CD4-positive, alpha-beta T cell treated with Interleukin-6 for 4 hours (primary cell): ENCODE measurements around the gene UBE2V1.

ENCODE experiments used
- DNase-seq: peaks from one replicate; pipeline ENCODE4 v3.0.0-alpha.2; 2020; ENCODE audit warnings: mixed read lengths

Gene UBE2V1

GRCh38 chr20:50061151-50062005, 51.6 kb downstream of the UBE2V1 start:
- DNase-seq, result no peak

DNA sequence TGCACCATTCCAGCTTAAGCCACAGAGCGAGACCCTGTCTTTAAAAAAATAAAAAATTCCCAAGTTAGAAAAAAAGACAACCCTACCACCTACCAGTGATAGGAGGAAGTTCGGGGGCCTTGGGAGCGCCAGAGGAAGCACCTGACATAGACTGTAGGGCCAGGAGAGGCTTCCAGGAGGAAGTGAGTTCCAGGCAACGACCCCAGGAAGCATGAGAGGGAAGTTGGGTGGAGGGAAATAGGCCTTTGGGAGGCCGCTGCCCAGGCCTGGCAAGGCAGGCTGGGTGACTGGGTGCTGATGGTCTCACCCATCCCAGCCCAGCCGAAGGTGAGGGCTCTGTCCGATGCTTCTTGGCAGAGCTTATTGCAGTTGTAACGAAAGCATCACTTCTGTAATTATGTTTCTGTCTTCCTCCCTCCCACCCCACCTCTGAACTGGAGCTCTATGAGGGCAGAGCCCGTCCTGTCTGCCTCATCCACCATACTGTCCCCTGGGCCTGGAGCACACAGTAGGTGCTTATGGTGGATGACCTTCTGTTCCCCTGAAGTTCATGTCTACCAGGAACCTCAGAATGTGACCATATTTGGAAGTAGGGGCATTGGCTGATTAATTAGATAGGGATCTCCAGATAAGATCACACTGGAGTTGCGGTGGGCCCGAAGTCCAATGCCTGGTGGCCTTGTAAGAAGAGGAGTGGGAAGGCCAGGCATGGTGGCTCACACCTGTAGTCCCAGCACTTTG, 54.1 kb downstream of the UBE2V1 start:
- no peak for DNase-seq

GRCh38 chr20:50057714-50058053, 55.3 kb downstream of the UBE2V1 start:
- no peak for DNase-seq

GRCh38 chr20:50056951-50057713, 55.8 kb downstream of the UBE2V1 start:
- DNase-seq, result no peak

- DNase-seq, result no peak
Observed at GRCh38 chr20:50056408-50056926, 56.5 kb downstream of the UBE2V1 start.

DNA sequence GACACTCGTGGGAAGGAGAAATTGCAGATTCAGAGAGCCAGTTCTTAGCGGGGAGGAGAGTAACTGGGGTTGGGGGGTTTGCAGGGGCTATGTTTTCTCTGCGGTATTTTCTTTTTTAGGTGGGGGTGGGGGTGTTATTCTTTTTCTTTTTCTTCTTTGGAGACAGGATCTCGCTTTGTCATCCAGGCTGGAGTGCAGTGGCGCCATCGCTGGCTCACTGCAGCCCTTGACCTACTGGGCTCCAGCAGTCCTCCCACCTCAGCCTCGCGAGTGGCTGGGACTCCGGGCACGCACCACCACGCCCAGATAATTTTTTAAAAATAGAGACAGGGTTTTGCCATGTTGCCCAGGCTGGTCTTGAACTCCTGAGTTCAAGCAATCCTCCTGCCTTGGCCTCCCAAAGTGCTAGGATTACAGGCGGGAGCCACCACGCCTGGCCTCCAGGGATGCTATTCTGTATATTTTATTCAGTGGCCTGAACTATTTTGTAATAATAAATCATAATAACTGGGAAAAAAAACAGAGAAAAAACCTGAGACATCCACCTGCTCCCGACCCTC, 57.3 kb downstream of the UBE2V1 start:
- DNase-seq, result no peak

GRCh38 chr20:50054626-50055511, 58.1 kb downstream of the UBE2V1 start:
- DNase-seq, result no peak

- DNase-seq, result no peak
Observed at GRCh38 chr20:50054231-50054547, 58.8 kb downstream of the UBE2V1 start.

DNA sequence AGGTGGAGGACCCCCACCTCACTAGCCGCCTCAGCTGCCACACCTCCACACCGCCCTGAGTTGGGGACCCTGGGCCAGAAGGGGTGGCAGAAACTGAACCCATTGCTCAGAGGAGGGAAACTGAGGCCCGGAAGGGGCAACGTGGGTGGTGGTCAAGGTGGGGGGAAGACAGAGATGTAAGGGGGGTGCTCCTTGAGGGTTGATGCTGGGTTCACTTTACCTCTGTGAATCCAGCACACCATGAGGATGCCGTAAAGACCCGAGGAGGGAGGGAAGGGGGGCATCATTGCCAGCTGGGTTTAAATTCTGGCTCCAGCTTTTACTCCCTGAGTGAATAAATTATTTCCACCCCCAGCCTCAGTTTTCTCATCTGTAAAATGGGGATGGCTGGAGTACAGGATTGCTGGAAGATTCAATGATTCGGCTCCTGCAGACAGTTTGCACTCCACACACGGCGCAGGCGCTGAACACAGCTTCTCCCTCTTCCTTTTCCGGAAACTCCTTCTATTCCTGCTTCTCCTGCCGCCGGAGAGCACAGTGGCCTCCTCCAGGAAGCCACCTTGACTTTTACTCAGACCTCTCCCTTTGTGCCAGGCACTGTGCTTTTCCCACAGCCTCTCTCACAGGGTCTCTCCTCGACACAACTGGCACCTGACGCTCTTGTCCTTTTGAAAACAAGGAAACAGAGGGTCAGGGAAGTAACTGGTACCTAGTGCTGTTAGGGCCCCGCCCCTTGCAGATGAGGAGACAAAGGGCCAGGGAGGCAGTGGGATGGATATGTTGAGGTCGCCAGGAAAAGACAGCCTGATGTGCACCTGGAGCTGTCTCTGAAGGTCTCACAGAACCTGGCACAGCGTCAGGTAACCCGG, 59.4 kb downstream of the UBE2V1 start:
- DNase-seq, result no peak

GRCh38 chr20:50052550-50053361, 60.2 kb downstream of the UBE2V1 start:
- DNase-seq, result no peak

GRCh38 chr20:50050660-50051308, 62.2 kb downstream of the UBE2V1 start:
- DNase-seq, result no peak

GRCh38 chr20:50050214-50050613, 62.7 kb downstream of the UBE2V1 start:
- DNase-seq, result no peak

DNA sequence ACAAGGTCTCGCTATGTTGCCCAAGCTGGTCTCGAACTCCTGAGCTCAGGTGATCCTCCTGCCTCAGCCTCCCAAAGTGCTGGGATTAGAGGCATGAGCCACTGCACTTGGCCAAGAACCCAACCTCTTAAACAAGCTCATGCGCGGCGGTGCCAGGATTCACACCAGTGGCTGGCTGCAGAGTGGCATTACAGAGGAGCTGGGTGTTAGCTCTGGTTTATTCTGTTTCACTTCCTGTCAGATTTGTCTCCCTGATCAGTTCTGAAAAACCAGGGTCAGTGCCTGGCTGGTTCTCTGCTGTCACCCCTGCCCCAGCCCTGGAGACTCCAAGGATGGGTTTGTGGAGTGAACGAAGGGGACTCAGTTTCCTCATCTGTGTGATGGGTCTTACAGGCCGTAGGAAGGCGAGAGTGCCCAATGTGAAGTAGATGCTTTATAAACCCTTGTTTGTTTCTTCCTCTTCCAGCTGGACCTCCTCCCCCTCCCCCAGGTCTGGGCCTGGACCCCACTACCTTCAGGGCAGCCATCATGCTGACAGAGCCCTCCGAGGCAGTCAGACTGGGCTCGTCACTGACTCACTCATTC, 63.4 kb downstream of the UBE2V1 start:
- no peak for DNase-seq

DNA sequence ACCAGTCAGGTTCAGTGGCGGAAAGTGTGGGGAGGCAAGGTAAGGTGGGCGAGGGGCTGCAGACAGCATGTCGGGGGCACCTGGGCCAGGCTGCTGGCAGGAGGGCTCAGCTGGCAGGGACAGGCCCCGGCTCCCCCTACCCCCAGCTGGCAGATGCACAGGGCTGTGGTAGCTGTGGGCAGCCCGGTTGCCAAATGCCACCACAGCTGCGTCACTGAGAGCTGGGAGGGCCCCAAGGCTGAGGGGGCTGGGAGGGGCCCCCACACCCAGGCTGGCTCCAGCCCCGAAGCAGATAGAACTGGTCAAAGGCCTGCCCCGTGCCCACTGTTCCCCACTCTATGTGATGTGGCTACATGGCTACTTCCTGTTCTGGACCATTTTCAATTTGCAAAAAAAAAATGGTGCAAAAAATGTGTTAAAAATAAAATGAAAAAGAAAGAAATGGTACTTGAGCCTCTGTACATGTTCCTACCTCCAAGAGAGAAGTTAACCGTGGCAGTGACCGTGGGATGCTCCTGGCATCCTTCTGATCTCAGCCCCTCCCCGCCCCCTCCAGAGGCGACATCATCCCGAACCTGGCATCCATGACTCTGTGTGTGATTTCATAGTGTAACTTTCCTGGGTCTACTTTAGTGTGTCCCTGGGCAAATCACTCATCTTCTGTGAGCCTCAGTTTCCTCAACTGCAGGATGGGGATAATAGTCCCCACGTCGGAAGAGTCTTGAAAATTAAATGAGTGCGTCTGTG, 64.4 kb downstream of the UBE2V1 start:
- no peak for DNase-seq

DNA sequence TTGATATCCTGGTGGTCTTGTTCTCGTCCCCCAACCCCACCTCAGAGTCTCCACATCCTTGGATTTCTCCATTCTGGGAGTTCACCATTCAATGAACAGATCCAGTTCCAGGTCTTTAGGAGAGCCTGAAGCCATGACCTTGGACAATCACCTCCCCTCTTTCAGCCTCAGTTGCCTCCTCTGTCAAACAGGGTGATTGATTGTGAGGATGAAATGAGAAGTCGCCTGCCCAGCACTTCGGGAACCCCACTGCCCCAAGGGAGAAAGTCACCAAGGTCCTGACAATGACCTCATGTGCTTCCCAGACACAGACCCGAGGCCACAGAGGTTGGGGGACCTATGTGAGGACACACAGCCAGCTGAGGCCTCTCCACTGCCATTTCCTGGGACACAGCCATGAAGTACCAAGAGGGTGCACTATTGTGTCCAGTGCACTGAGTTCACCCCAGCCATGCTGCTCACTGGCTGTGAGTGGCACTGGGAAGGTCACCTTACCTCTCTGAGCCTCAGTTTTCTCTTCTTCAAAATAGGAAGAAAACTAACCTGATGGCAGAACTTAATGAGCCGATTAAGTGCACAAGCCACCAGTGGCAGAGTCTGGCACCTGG, 68.5 kb downstream of the UBE2V1 start:
- no peak for DNase-seq

DNA sequence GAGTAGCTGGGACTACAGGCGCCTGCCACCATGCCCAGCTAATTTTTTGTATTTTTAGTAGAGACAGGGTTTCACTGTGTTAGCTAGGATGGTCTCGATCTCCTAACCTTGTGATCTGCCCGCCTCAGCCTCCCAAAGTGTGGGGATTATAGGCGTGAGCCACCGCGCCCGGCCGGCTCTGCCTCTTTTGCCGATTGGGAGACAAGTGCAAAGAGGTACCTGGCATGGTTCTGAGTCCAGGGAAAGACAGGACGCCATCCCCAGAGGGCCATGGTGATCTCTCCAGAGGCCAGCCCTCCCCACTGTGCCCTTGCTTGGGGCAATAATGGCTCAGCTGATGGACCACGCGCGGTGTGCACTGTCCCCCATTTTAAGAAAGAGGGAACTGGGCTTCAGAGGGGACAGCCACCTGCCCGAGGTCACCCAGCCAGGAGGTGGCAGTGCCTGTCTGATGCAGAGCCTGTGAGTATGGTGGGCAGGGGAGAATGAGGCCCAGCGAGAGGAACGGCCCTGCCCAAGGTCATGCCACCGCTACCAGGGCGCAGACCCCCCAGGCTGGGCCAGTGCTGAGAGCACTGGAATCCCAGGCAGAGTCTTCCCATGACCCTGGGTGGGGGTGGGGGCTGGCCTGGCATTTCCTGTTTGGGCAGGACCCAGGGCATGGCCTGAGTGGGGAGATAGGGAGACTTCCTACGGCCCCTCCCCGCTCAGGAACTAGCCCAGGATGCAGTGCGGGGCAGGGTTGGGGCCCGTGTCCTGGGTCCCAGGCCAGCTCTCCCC, 69.2 kb downstream of the UBE2V1 start:
- no peak for DNase-seq
